ENCODE data around the gene TRMT2A.
"Not testable (repeated sequence)": the region's sequence is repeated elsewhere in the genome, so short reads cannot be mapped to it uniquely, and the experiment has no call there.

TRMT2A gene

GRCh38 chr22:20084547-20085413, 32.2 kb downstream of the TRMT2A start:
- no peak for DNase-seq (ENCODE audit: low read depth)

GRCh38 chr22:20083891-20084546, 33.0 kb downstream of the TRMT2A start:
- no peak for DNase-seq (ENCODE audit: low read depth)

- DNase-seq (ENCODE audit: low read depth) = no peak
These were observed 33.7 kb downstream of the TRMT2A start for GRCh38 chr22:20083157-20083890.

- no peak for DNase-seq (ENCODE audit: low read depth)
These were observed 36.0 kb downstream of the TRMT2A start for GRCh38 chr22:20080776-20081654.

GRCh38 chr22:20080445-20080775, 36.6 kb downstream of the TRMT2A start:
- peak; percentile 55 for DNase-seq (ENCODE audit: low read depth)

- DNase-seq (ENCODE audit: low read depth) = peak; percentile 42
These were observed 37.1 kb downstream of the TRMT2A start, which contains the start of gene DGCR8 for GRCh38 chr22:20079745-20080444. Gene DGCR8 (plus strand): TSS chr22:20080241. CDS start chr22:20085964, 5,723 bp downstream.

GRCh38 chr22:20076627-20077172, 40.3 kb downstream of the TRMT2A start:
- no peak for DNase-seq (ENCODE audit: low read depth)

- DNase-seq (ENCODE audit: low read depth) = no peak
These were observed 45.5 kb downstream of the TRMT2A start for GRCh38 chr22:20071524-20071972.

GRCh38 chr22:20069331-20070042, 47.5 kb downstream of the TRMT2A start:
- DNase-seq (ENCODE audit: low read depth) = no peak

GRCh38 chr22:20068640-20069039, 48.4 kb downstream of the TRMT2A start:
- no peak for DNase-seq (ENCODE audit: low read depth)

- not testable (repeated sequence) for DNase-seq (ENCODE audit: low read depth)
These were observed 49.7 kb downstream of the TRMT2A start for GRCh38 chr22:20067384-20067682.

GRCh38 chr22:20066617-20067383, 50.2 kb downstream of the TRMT2A start:
- no peak for DNase-seq (ENCODE audit: low read depth)

- DNase-seq (ENCODE audit: low read depth) = no peak
These were observed 51.0 kb downstream of the TRMT2A start for GRCh38 chr22:20065896-20066616.

GRCh38 chr22:20064545-20065262, 52.3 kb downstream of the TRMT2A start:
- DNase-seq (ENCODE audit: low read depth) = no peak

- no peak for DNase-seq (ENCODE audit: low read depth)
These were observed 52.9 kb downstream of the TRMT2A start for GRCh38 chr22:20064140-20064480.

- no peak for DNase-seq (ENCODE audit: low read depth)
These were observed 53.5 kb downstream of the TRMT2A start for GRCh38 chr22:20063271-20064139.

- DNase-seq (ENCODE audit: low read depth) = no peak
These were observed 54.3 kb downstream of the TRMT2A start for GRCh38 chr22:20062766-20063083.

All from activated gamma-delta T cell treated with anti-CD3 and anti-CD28 coated beads, Interleukin-2, amount 50 U/mL, for 16 hours (primary cell).